HG02623 (cell line): Measurements from ENCODE around the gene TTC31.
A peak's percentile ranks its signal among the peaks of the same experiment; 100 is the strongest.

Experiments used
- ATAC-seq: cut with Tn5 transposase; IDR thresholded peaks from one replicate; pipeline ENCODE4 v1.9.1; 2021; ENCODE audit warnings: moderate library complexity; ENCODE audit not compliant: unreplicated experiment

TTC31 gene

GRCh38 chr2:74524955-74525716 is 42.3 kb downstream of the TTC31 start:
- ATAC-seq = no peak

- no peak for ATAC-seq
These were observed 43.1 kb downstream of the TTC31 start, which contains the start of gene DQX1 for GRCh38 chr2:74525717-74526648. DQX1 (minus strand) TSS chr2:74526231; CDS start chr2:74525729, 502 bp downstream.

- ATAC-seq = no peak
These were observed 43.9 kb downstream of the TTC31 start for GRCh38 chr2:74526649-74527230.

- no peak for ATAC-seq
These were observed 44.9 kb downstream of the TTC31 start for GRCh38 chr2:74527741-74528140.

GRCh38 chr2:74528600-74529356 is 45.9 kb downstream of the TTC31 start:
- ATAC-seq = peak; percentile 4

- peak; percentile 74 for ATAC-seq
These were observed 46.7 kb downstream of the TTC31 start, which contains the start of the genes AUP1 and HTRA2 for GRCh38 chr2:74529357-74530238. AUP1 (minus strand) TSS chr2:74529706; CDS start chr2:74529629, 77 bp downstream. HTRA2 (plus strand) TSS chr2:74529933; CDS start chr2:74530007, 74 bp downstream.

- ATAC-seq = peak; percentile 29
These were observed 47.6 kb downstream of the TTC31 start for GRCh38 chr2:74530239-74531187.

- ATAC-seq = no peak
These were observed 48.8 kb downstream of the TTC31 start for GRCh38 chr2:74531666-74532065.

GRCh38 chr2:74532222-74532621 is 49.3 kb downstream of the TTC31 start:
- ATAC-seq = no peak

- ATAC-seq = no peak
These were observed 50.6 kb downstream of the TTC31 start for GRCh38 chr2:74533464-74533863.

- no peak for ATAC-seq
These were observed 51.5 kb downstream of the TTC31 start for GRCh38 chr2:74534411-74534810.

GRCh38 chr2:74535440-74535965 is 52.6 kb downstream of the TTC31 start:
- ATAC-seq = no peak

- no peak for ATAC-seq
These were observed 53.5 kb downstream of the TTC31 start for GRCh38 chr2:74536166-74536950.

- no peak for ATAC-seq
These were observed 54.3 kb downstream of the TTC31 start for GRCh38 chr2:74537140-74537539.

GRCh38 chr2:74538881-74539339 is 56.0 kb downstream of the TTC31 start:
- ATAC-seq = no peak

- no peak for ATAC-seq
These were observed 57.4 kb downstream of the TTC31 start for GRCh38 chr2:74540291-74540690.

- no peak for ATAC-seq
These were observed 60.1 kb downstream of the TTC31 start for GRCh38 chr2:74542978-74543377.
